ENCODE results near the gene ABCA1.
A peak's percentile ranks its signal among the peaks of the same experiment; 100 is the strongest.

ABCA1 gene

GRCh38 chr9:104746285-104746684 lies 181.7 kb downstream of the ABCA1 start:
- Histone ChIP-seq H2AFZ (no peak overlapping the region), H3K4me1 (no peaks in the 10 kb centered on the region), H3K4me2 (ENCODE audit: low read length) (no peak overlapping the region), H3K36me3 (ENCODE audit: control insufficient read depth, insufficient read depth, low read length) (no peaks in the 10 kb centered on the region), H3K4me3 (ENCODE audit: low read depth, low read length) (no peak overlapping the region), H3K9ac (no peak overlapping the region), H3K79me2 (no peaks in the 10 kb centered on the region), H3K27me3 (ENCODE audit: control insufficient read depth, insufficient read depth, low read length) (no peaks in the 10 kb centered on the region), H3K27ac (no peak overlapping the region), H3K9me3 (ENCODE audit: control insufficient read depth, low read length) (no peaks in the 10 kb centered on the region)
- no peak for TF ChIP-seq CTCF (IDR thresholded peaks at IDR 0.05)

DNA sequence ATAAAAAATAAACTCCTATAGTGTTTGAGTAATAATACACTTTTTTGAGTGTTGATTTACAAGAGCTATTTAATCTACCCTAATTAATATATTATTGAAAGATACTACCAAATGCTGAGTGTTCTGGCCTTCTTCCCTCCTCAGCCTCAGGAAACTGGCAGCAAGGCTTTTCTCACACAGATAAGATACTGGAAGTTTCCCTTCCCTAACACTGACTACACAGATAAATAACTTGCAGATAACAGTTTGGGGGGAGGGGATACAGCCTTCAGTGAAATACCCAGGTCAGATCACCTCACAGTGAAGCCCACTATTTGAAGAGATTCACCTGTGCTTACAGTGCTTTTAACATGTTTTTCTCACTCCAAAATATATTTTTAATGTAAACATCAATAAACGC lies 182.1 kb downstream of the ABCA1 start:
- H2AFZ ChIP-seq, result no peak overlapping the region

GRCh38 chr9:104743376-104743985 lies 184.5 kb downstream of the ABCA1 start:
- H3K4me3 ChIP-seq (ENCODE audit: low read depth, low read length), result no peak overlapping the region

More for the DNA sequence above, 182.1 kb downstream of the ABCA1 start:
- Histone ChIP-seq H3K27me3 (ENCODE audit: control insufficient read depth, insufficient read depth, low read length) (no peaks in the 10 kb centered on the region), H3K79me2 (no peaks in the 10 kb centered on the region), H3K9me3 (ENCODE audit: control insufficient read depth, low read length) (no peaks in the 10 kb centered on the region), H3K27ac (no peak overlapping the region), H3K4me2 (ENCODE audit: low read length) (no peak overlapping the region), H3K4me1 (no peaks in the 10 kb centered on the region), H3K9ac (no peak overlapping the region), H3K4me3 (ENCODE audit: low read depth, low read length) (no peak overlapping the region), H3K36me3 (ENCODE audit: control insufficient read depth, insufficient read depth, low read length) (no peaks in the 10 kb centered on the region)
- no peak for TF ChIP-seq CTCF (IDR thresholded peaks at IDR 0.05)

GRCh38 chr9:104740621-104741020 lies 187.3 kb downstream of the ABCA1 start:
- no peak overlapping the region for H3K27ac ChIP-seq
- no peaks in the 10 kb centered on the region for H3K79me2 ChIP-seq
- H2AFZ ChIP-seq, result no peak overlapping the region
- no peak overlapping the region for H3K4me2 ChIP-seq (ENCODE audit: low read length)
- no peaks in the 10 kb centered on the region for H3K4me1 ChIP-seq
- no peaks in the 10 kb centered on the region for H3K9me3 ChIP-seq (ENCODE audit: control insufficient read depth, low read length)
- H3K36me3 ChIP-seq (ENCODE audit: control insufficient read depth, insufficient read depth, low read length), result no peaks in the 10 kb centered on the region
- no peaks in the 10 kb centered on the region for H3K27me3 ChIP-seq (ENCODE audit: control insufficient read depth, insufficient read depth, low read length)
- TF ChIP-seq CTCF (IDR thresholded peaks at IDR 0.05), result no peak
- H3K9ac ChIP-seq, result no peak overlapping the region
- H3K4me3 ChIP-seq (ENCODE audit: low read depth, low read length), result no peak overlapping the region

More at GRCh38 chr9:104743376-104743985, 184.5 kb downstream of the ABCA1 start:
- H3K9ac ChIP-seq, result no peak overlapping the region
- H3K27me3 ChIP-seq (ENCODE audit: control insufficient read depth, insufficient read depth, low read length), result no peaks in the 10 kb centered on the region
- no peak overlapping the region for H3K27ac ChIP-seq
- peak; percentile 50 for TF ChIP-seq CTCF (IDR thresholded peaks at IDR 0.05)
- H3K4me2 ChIP-seq (ENCODE audit: low read length), result no peak overlapping the region
- no peak overlapping the region for H2AFZ ChIP-seq
- no peaks in the 10 kb centered on the region for H3K4me1 ChIP-seq
- no peaks in the 10 kb centered on the region for H3K36me3 ChIP-seq (ENCODE audit: control insufficient read depth, insufficient read depth, low read length)
- no peaks in the 10 kb centered on the region for H3K9me3 ChIP-seq (ENCODE audit: control insufficient read depth, low read length)
- no peaks in the 10 kb centered on the region for H3K79me2 ChIP-seq

DNA sequence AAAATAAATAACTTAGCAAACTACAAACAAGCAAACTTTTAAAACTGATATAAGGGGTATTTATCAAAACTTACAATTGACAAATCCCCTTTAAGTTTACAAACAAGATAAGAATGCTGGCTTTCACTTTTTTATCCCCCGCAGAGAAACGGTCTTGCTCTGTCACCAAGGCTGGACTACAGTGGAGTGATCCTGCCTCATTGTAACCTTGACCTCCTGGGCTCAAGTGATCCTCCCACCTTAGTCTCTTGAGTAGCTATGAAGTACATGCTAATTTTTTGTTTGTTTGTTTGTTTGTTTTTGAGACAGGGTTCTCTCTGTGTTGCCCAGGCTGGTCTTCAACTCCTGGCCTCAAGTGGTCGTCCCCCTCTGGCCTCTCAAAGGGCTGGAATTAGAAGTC lies 189.5 kb downstream of the ABCA1 start:
- Histone ChIP-seq H2AFZ (no peak overlapping the region), H3K27ac (no peak overlapping the region), H3K27me3 (ENCODE audit: control insufficient read depth, insufficient read depth, low read length) (no peaks in the 10 kb centered on the region), H3K4me1 (no peaks in the 10 kb centered on the region), H3K9me3 (ENCODE audit: control insufficient read depth, low read length) (no peaks in the 10 kb centered on the region), H3K4me3 (ENCODE audit: low read depth, low read length) (no peak overlapping the region), H3K4me2 (ENCODE audit: low read length) (no peak overlapping the region), H3K36me3 (ENCODE audit: control insufficient read depth, insufficient read depth, low read length) (no peaks in the 10 kb centered on the region), H3K9ac (no peak overlapping the region), H3K79me2 (no peaks in the 10 kb centered on the region)
- no peak for TF ChIP-seq CTCF (IDR thresholded peaks at IDR 0.05)
